ENCODE data around the gene PSG4. TPM values are rescaled to one million over a fixed set of nuclear protein-coding genes. Genes with fewer than 3 reads are reported as not detected.
"Not testable (repeated sequence)": the region's sequence is repeated elsewhere in the genome, so short reads cannot be mapped to it uniquely, and the experiment has no call there.

The PSG4 gene
- total RNA-seq (2014; rRNA removed; shearing (Covaris generic)) (not detected in 2 replicates), total RNA-seq (2022) (not detected in 2 replicates), Bru-seq, nascent RNA (not detected), BruChase-seq, experiment 1, labeled RNA remaining after a 6-hour chase (not detected), BruChase-seq, experiment 2, labeled RNA remaining after a 2-hour chase (not detected)
- long read RNA-seq: 0 reads

DNA sequence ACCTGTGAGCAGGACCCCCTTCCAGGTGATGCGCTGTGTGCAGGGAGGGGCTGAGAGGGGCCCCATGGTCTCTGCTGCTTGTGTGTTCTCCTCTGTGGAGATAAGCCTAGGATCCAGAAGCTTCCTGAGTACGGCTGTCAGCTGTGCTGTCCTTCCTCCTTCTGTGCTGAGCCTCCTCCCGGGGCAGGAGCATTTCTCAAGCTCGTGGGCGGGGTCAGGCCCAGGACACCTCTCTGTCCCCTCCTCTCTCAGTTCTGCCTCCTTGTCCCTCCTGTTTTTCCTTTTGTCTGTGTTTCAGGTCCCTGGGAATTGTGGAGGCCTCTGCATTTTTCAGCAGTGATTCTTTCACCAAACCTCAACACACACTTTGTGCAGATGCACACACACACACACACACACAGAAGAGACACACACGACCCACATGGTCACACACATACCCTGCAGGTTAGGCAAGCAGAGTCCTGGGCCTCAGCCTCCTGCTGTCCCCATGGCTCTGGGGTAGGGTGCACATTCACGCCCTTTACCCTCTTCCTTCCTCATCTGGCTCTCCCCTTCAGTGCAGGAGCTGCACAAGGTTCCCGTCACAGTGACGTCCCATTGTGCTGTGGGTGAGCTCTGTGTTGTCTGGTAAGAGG lies at the start of gene PSG4:
Gene PSG4, minus strand, starts transcription at position 168 of the 635 bp plus-strand sequence. Its CDS starts 102 bp downstream, at position 66.
- H3K9me2 ChIP-seq (ENCODE audit: insufficient read depth, low read length); H3K79me2 ChIP-seq (ENCODE audit: insufficient read depth, low read depth, low read length); H2AFZ ChIP-seq (ENCODE audit: low read length); H4K20me1 ChIP-seq (ENCODE audit: insufficient read depth, low read length); BruUV-seq (replicated peaks); H3K4me3 ChIP-seq (ENCODE audit: low read depth, low read length, poor library complexity, severe bottlenecking); intact Hi-C loops (cut with micrococcal nuclease; ENCODE audit: unreplicated experiment); H3K9me3 ChIP-seq (ENCODE audit: low read length); CTCF ChIA-PET (ENCODE audit: unreplicated experiment); H3K4me1 ChIP-seq (ENCODE audit: insufficient read depth, low read length, poor library complexity, severe bottlenecking); DNase-seq (ENCODE audit: low spot score); H3K4me2 ChIP-seq (ENCODE audit: low read length); H3K36me3 ChIP-seq (ENCODE audit: insufficient read depth, low read length); H3K27ac ChIP-seq (ENCODE audit: low read depth, low read length, poor library complexity, severe bottlenecking); POLR2A ChIA-PET: not testable (repeated sequence)

- H3K9me3 ChIP-seq (ENCODE audit: low read length); intact Hi-C loops (cut with micrococcal nuclease; ENCODE audit: unreplicated experiment); H3K4me2 ChIP-seq (ENCODE audit: low read length); H4K20me1 ChIP-seq (ENCODE audit: insufficient read depth, low read length); CTCF ChIA-PET (ENCODE audit: unreplicated experiment); H3K36me3 ChIP-seq (ENCODE audit: insufficient read depth, low read length); DNase-seq (ENCODE audit: low spot score); H3K79me2 ChIP-seq (ENCODE audit: insufficient read depth, low read depth, low read length); H3K4me3 ChIP-seq (ENCODE audit: low read depth, low read length, poor library complexity, severe bottlenecking); BruUV-seq (replicated peaks); H2AFZ ChIP-seq (ENCODE audit: low read length); POLR2A ChIA-PET; H3K4me1 ChIP-seq (ENCODE audit: insufficient read depth, low read length, poor library complexity, severe bottlenecking); H3K27ac ChIP-seq (ENCODE audit: low read depth, low read length, poor library complexity, severe bottlenecking); H3K9me2 ChIP-seq (ENCODE audit: insufficient read depth, low read length): not testable (repeated sequence)
Observed at GRCh38 chr19:43251428-43251827, 46.0 kb upstream of the PSG4 start.

DNA sequence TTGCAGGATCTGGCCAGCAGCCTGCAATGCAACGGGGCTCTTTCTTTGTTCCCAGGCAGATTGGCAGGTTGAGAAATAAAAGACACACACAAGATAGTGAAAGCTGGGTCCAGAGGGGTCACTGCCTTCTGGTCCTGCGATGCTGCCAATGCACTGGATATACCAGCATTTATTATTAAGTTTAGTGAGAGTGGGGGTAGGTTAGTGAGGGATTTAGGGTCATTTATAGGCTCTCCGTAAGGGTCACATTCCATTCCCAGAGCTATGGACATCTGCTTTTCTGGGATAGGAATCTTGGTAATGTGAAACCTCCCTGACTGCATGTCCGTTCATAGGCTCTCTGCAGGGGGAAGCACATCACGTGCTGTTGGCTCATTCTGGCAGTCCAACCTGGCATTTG lies 44.9 kb upstream of the PSG4 start:
- H2AFZ ChIP-seq (ENCODE audit: low read length); H4K20me1 ChIP-seq (ENCODE audit: insufficient read depth, low read length); H3K9me3 ChIP-seq (ENCODE audit: low read length); H3K79me2 ChIP-seq (ENCODE audit: insufficient read depth, low read depth, low read length); POLR2A ChIA-PET; H3K27ac ChIP-seq (ENCODE audit: low read depth, low read length, poor library complexity, severe bottlenecking); H3K4me3 ChIP-seq (ENCODE audit: low read depth, low read length, poor library complexity, severe bottlenecking); H3K9me2 ChIP-seq (ENCODE audit: insufficient read depth, low read length); H3K36me3 ChIP-seq (ENCODE audit: insufficient read depth, low read length); H3K4me1 ChIP-seq (ENCODE audit: insufficient read depth, low read length, poor library complexity, severe bottlenecking); H3K4me2 ChIP-seq (ENCODE audit: low read length); CTCF ChIA-PET (ENCODE audit: unreplicated experiment); intact Hi-C loops (cut with micrococcal nuclease; ENCODE audit: unreplicated experiment); BruUV-seq (replicated peaks); DNase-seq (ENCODE audit: low spot score): not testable (repeated sequence)

DNA sequence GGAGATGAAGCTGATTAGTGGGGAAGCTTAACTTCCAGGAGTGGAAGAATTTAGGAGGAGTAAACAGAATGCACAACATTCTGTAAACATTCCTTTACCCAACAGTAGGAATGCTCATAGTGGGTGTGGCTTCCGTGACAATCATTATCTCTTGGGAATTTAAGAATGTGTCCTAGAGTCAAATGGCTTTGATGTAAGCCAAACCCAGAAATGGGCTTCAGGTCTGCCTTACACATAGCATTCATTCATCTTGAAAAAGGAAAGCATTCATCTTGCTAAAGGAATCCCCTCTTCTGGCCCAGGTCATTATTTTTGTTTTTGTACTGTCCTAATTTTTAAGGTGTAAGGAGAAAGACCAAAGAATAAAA lies 43.2 kb upstream of the PSG4 start:
- H2AFZ ChIP-seq (ENCODE audit: low read length); H3K36me3 ChIP-seq (ENCODE audit: insufficient read depth, low read length); H3K9me3 ChIP-seq (ENCODE audit: low read length); H3K4me2 ChIP-seq (ENCODE audit: low read length); H4K20me1 ChIP-seq (ENCODE audit: insufficient read depth, low read length); H3K4me1 ChIP-seq (ENCODE audit: insufficient read depth, low read length, poor library complexity, severe bottlenecking); H3K9me2 ChIP-seq (ENCODE audit: insufficient read depth, low read length); POLR2A ChIA-PET; BruUV-seq (replicated peaks); H3K4me3 ChIP-seq (ENCODE audit: low read depth, low read length, poor library complexity, severe bottlenecking); H3K79me2 ChIP-seq (ENCODE audit: insufficient read depth, low read depth, low read length); DNase-seq (ENCODE audit: low spot score); intact Hi-C loops (cut with micrococcal nuclease; ENCODE audit: unreplicated experiment); H3K27ac ChIP-seq (ENCODE audit: low read depth, low read length, poor library complexity, severe bottlenecking); CTCF ChIA-PET (ENCODE audit: unreplicated experiment): not testable (repeated sequence)

DNA sequence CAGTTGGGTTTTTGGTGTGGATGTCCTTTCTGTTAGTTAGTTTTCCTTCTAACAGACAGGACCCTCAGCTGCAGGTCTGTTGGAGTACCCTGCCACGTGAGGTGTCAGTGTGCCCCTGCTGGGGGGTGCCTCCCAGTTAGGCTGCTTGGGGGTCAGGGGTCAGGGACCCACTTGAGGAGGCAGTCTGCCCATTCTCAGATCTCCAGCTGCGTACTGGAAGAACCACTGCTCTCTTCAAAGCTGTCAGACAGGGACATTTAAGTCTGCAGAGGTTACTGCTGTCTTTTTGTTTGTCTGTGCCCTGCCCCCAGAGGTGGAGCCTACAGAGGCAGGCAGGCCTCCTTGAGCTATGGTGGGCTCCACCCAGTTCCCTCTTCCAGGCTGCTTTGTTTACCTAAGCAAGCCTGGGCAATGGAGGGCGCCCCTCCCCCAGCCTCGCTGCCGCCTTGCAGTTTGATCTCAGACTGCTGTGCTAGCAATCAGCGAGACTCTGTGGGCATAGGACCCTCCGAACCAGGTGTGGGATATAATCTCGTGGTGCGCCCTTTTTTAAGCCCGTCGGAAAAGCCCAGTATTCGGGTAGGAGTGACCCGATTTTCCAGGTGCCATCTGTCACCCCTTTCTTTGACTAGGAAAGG lies 41.9 kb upstream of the PSG4 start:
- DNase-seq (ENCODE audit: low spot score); H3K9me3 ChIP-seq (ENCODE audit: low read length); H3K79me2 ChIP-seq (ENCODE audit: insufficient read depth, low read depth, low read length); POLR2A ChIA-PET; intact Hi-C loops (cut with micrococcal nuclease; ENCODE audit: unreplicated experiment); H3K36me3 ChIP-seq (ENCODE audit: insufficient read depth, low read length); H3K9me2 ChIP-seq (ENCODE audit: insufficient read depth, low read length); H3K27ac ChIP-seq (ENCODE audit: low read depth, low read length, poor library complexity, severe bottlenecking); H3K4me2 ChIP-seq (ENCODE audit: low read length); H2AFZ ChIP-seq (ENCODE audit: low read length); BruUV-seq (replicated peaks); CTCF ChIA-PET (ENCODE audit: unreplicated experiment); H3K4me3 ChIP-seq (ENCODE audit: low read depth, low read length, poor library complexity, severe bottlenecking); H4K20me1 ChIP-seq (ENCODE audit: insufficient read depth, low read length); H3K4me1 ChIP-seq (ENCODE audit: insufficient read depth, low read length, poor library complexity, severe bottlenecking): not testable (repeated sequence)

DNA sequence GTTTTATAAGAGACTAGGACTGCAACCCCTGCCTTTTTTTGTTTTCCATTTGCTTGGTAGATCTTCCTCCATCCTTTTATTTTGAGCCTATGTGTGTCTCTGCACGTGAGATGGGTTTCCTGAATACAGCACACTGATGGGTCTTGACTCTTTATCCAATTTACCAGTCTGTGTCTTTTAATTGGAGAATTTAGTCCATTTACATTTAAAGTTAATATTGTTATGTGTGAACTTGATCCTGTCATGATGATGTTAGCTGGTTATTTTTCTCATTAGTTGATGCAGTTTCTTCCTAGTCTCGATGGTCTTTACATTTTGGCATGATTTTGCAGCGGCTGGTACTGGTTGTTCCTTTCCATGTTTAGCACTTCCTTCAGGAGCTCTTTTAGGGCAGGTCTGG lies 40.4 kb upstream of the PSG4 start:
- H3K4me1 ChIP-seq (ENCODE audit: insufficient read depth, low read length, poor library complexity, severe bottlenecking); BruUV-seq (replicated peaks); POLR2A ChIA-PET; H3K9me2 ChIP-seq (ENCODE audit: insufficient read depth, low read length); DNase-seq (ENCODE audit: low spot score); H4K20me1 ChIP-seq (ENCODE audit: insufficient read depth, low read length); H2AFZ ChIP-seq (ENCODE audit: low read length); H3K36me3 ChIP-seq (ENCODE audit: insufficient read depth, low read length); H3K79me2 ChIP-seq (ENCODE audit: insufficient read depth, low read depth, low read length); intact Hi-C loops (cut with micrococcal nuclease; ENCODE audit: unreplicated experiment); H3K4me2 ChIP-seq (ENCODE audit: low read length); H3K4me3 ChIP-seq (ENCODE audit: low read depth, low read length, poor library complexity, severe bottlenecking); H3K27ac ChIP-seq (ENCODE audit: low read depth, low read length, poor library complexity, severe bottlenecking); H3K9me3 ChIP-seq (ENCODE audit: low read length); CTCF ChIA-PET (ENCODE audit: unreplicated experiment): not testable (repeated sequence)

Data from OCI-LY7 (cell line).